ENCODE results near the gene DEFB125. TPM values are rescaled to one million over a fixed set of nuclear protein-coding genes. Genes with fewer than 3 reads are reported as not detected.
A peak's percentile ranks its signal among the peaks of the same experiment; 100 is the strongest.
"Not testable (repeated sequence)": the region's sequence is repeated elsewhere in the genome, so short reads cannot be mapped to it uniquely, and the experiment has no call there.

The DEFB125 gene
- polyA plus RNA-seq, 4 donors: not detected

DNA sequence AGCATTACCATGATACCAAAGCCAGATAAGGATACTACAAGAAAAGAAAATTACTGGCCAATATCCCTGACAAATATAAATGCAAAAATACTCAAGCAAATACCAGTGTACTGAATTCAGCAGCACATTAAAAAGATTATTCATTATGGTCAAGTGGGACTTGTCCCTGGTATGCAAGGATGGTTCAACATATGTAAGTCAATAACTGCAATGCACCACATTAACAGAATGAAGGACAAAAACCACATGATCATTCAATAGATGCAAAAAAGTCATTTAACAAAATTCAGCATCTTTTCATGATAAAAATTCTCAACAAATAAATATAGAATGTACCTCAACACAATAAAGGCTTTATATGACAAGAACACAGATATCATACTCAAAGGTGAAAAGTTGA is 9.1 kb upstream of the DEFB125 start:
- no peaks in the 10 kb centered on the region for H3K4me1 ChIP-seq (ENCODE audit: control insufficient read depth in 3 of 3, insufficient read depth in 2 of 3, low read depth in 1 of 3, low read length in 2 of 3)
- H3K27me3 ChIP-seq (ENCODE audit: control insufficient read depth in 3 of 3, insufficient read depth in 3 of 3, low read length in 3 of 3): peaks cover 0 to 7% (median 0%) of the 10 kb centered on the region in 3 donors
- FAIRE-seq: no peak

GRCh38 chr20:79565-79964 is 7.9 kb upstream of the DEFB125 start:
- no peak overlapping the region for H3K4me3 ChIP-seq (ENCODE audit: low read depth in 1 of 3, low read length in 3 of 3)
- H3K9me3 ChIP-seq (ENCODE audit: control insufficient read depth in 2 of 2, insufficient read depth in 1 of 2, low read depth in 1 of 2, low read length in 1 of 2): peaks cover 0 to 3% of the 10 kb centered on the region in 2 donors
- no peak overlapping the region for H3K27ac ChIP-seq (ENCODE audit: low read depth in 1 of 3, low read length in 2 of 3)
- WGBS, 3 donors: 34 to 59% (median 35%) methylated on average over 4 of the region's 4 CpGs
- H3K27me3 ChIP-seq (ENCODE audit: control insufficient read depth in 3 of 3, insufficient read depth in 3 of 3, low read length in 3 of 3): peaks cover 0 to 5% (median 0%) of the 10 kb centered on the region in 3 donors
- FAIRE-seq: no peak
- DNase-seq: peak in 1 of 2 donors; percentile 3
- no peaks in the 10 kb centered on the region for H3K4me1 ChIP-seq (ENCODE audit: control insufficient read depth in 3 of 3, insufficient read depth in 2 of 3, low read depth in 1 of 3, low read length in 2 of 3)
- H3K36me3 ChIP-seq (ENCODE audit: control insufficient read depth in 3 of 3, insufficient read depth in 2 of 3, low read depth in 1 of 3, low read length in 3 of 3): no peaks in the 10 kb centered on the region

More for the DNA sequence above, 9.1 kb upstream of the DEFB125 start:
- no peak overlapping the region for H3K4me3 ChIP-seq (ENCODE audit: low read depth in 1 of 3, low read length in 3 of 3)
- peaks cover 0 to 5% of the 10 kb centered on the region in 2 donors for H3K9me3 ChIP-seq (ENCODE audit: control insufficient read depth in 2 of 2, insufficient read depth in 1 of 2, low read depth in 1 of 2, low read length in 1 of 2)
- DNase-seq: no peak
- no peak overlapping the region for H3K27ac ChIP-seq (ENCODE audit: low read depth in 1 of 3, low read length in 2 of 3)
- no peaks in the 10 kb centered on the region for H3K36me3 ChIP-seq (ENCODE audit: control insufficient read depth in 3 of 3, insufficient read depth in 2 of 3, low read depth in 1 of 3, low read length in 3 of 3)

DNA sequence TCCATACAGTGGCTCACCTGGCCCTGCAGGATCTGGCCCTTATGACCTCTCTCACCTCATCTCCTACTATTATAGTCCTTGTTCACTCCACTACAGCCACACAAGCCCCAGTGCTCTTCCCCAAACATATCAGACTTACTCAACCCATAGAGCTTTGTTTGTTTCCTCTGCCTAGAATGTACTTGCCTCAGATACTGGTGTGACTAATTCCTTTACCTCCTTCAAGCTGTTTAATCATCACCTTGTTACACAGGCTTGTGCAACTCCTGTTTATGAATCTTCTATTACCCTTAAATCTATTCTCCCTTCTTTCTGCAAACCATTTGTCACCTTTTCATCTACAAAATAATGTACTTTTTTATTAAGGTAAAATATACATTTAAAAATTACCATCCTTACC is 3.2 kb downstream of the DEFB125 start:
- Histone ChIP-seq H3K4me3 (ENCODE audit: low read depth in 1 of 3, low read length in 3 of 3) (no peak overlapping the region), H3K36me3 (ENCODE audit: control insufficient read depth in 3 of 3, insufficient read depth in 2 of 3, low read depth in 1 of 3, low read length in 3 of 3) (no peaks in the 10 kb centered on the region), H3K27me3 (ENCODE audit: control insufficient read depth in 3 of 3, insufficient read depth in 3 of 3, low read length in 3 of 3) (peaks cover 0 to 2% (median 0%) of the 10 kb centered on the region in 3 donors), H3K27ac (ENCODE audit: low read depth in 1 of 3, low read length in 2 of 3) (no peak overlapping the region), H3K4me1 (ENCODE audit: control insufficient read depth in 3 of 3, insufficient read depth in 2 of 3, low read depth in 1 of 3, low read length in 2 of 3) (no peaks in the 10 kb centered on the region), H3K9me3 (ENCODE audit: control insufficient read depth in 2 of 2, insufficient read depth in 1 of 2, low read depth in 1 of 2, low read length in 1 of 2) (peaks cover 0 to 3% of the 10 kb centered on the region in 2 donors)
- no peak for DNase-seq
- FAIRE-seq: no peak

DNA sequence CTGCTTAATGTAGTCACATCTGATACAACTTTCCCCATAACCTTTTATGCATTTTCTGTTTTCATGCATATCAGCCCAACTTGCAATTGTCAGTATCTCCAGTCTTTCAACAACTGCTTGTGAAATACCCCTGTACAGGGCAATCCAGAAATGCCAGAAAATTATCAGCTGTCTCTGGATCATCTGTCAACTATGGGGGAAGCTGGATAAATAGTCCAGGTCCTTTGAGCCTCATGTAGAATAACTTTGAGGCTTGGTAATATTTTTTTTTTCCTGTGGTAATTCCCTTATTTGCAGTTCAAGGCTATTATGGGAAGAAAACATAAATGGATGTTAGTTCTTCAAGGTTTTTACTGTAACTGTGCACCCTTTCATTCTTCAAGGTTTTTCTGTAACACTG is 6.2 kb downstream of the DEFB125 start:
- Histone ChIP-seq H3K4me1 (ENCODE audit: control insufficient read depth in 3 of 3, insufficient read depth in 2 of 3, low read depth in 1 of 3, low read length in 2 of 3) (no peaks in the 10 kb centered on the region), H3K27me3 (ENCODE audit: control insufficient read depth in 3 of 3, insufficient read depth in 3 of 3, low read length in 3 of 3) (peaks cover 0 to 2% (median 0%) of the 10 kb centered on the region in 3 donors), H3K9me3 (ENCODE audit: control insufficient read depth in 2 of 2, insufficient read depth in 1 of 2, low read depth in 1 of 2, low read length in 1 of 2) (peaks cover 0 to 3% of the 10 kb centered on the region in 2 donors), H3K27ac (ENCODE audit: low read depth in 1 of 3, low read length in 2 of 3) (no peak overlapping the region), H3K36me3 (ENCODE audit: control insufficient read depth in 3 of 3, insufficient read depth in 2 of 3, low read depth in 1 of 3, low read length in 3 of 3) (no peaks in the 10 kb centered on the region), H3K4me3 (ENCODE audit: low read depth in 1 of 3, low read length in 3 of 3) (no peak overlapping the region)
- DNase-seq (no peak), FAIRE-seq (no peak)

GRCh38 chr20:95215-95614 is 7.7 kb downstream of the DEFB125 start:
- Histone ChIP-seq H3K4me1 (ENCODE audit: control insufficient read depth in 3 of 3, insufficient read depth in 2 of 3, low read depth in 1 of 3, low read length in 2 of 3) (no peaks in the 10 kb centered on the region), H3K4me3 (ENCODE audit: low read depth in 1 of 3, low read length in 3 of 3) (no peak overlapping the region), H3K27ac (ENCODE audit: low read depth in 1 of 3, low read length in 2 of 3) (no peak overlapping the region), H3K36me3 (ENCODE audit: control insufficient read depth in 3 of 3, insufficient read depth in 2 of 3, low read depth in 1 of 3, low read length in 3 of 3) (no peaks in the 10 kb centered on the region), H3K9me3 (ENCODE audit: control insufficient read depth in 2 of 2, insufficient read depth in 1 of 2, low read depth in 1 of 2, low read length in 1 of 2) (peaks cover 0 to 3% of the 10 kb centered on the region in 2 donors), H3K27me3 (ENCODE audit: control insufficient read depth in 3 of 3, insufficient read depth in 3 of 3, low read length in 3 of 3) (peaks cover 0 to 2% (median 0%) of the 10 kb centered on the region in 3 donors)
- DNase-seq (no peak), FAIRE-seq (no peak)
- WGBS, 3 donors: 70 to 83% (median 82%) methylated on average over 4 of the region's 4 CpGs

GRCh38 chr20:97691-98090 is 10.2 kb downstream of the DEFB125 start:
- H3K27ac ChIP-seq (ENCODE audit: low read depth in 1 of 3, low read length in 2 of 3); FAIRE-seq; H3K9me3 ChIP-seq (ENCODE audit: control insufficient read depth in 2 of 2, insufficient read depth in 1 of 2, low read depth in 1 of 2, low read length in 1 of 2); H3K4me3 ChIP-seq (ENCODE audit: low read depth in 1 of 3, low read length in 3 of 3); H3K27me3 ChIP-seq (ENCODE audit: control insufficient read depth in 3 of 3, insufficient read depth in 3 of 3, low read length in 3 of 3); H3K4me1 ChIP-seq (ENCODE audit: control insufficient read depth in 3 of 3, insufficient read depth in 2 of 3, low read depth in 1 of 3, low read length in 2 of 3); H3K36me3 ChIP-seq (ENCODE audit: control insufficient read depth in 3 of 3, insufficient read depth in 2 of 3, low read depth in 1 of 3, low read length in 3 of 3); DNase-seq: not testable (repeated sequence)
- 71 to 73% (median 73%) methylated on average over 5 of the region's 5 CpGs for WGBS, 3 donors

DNA sequence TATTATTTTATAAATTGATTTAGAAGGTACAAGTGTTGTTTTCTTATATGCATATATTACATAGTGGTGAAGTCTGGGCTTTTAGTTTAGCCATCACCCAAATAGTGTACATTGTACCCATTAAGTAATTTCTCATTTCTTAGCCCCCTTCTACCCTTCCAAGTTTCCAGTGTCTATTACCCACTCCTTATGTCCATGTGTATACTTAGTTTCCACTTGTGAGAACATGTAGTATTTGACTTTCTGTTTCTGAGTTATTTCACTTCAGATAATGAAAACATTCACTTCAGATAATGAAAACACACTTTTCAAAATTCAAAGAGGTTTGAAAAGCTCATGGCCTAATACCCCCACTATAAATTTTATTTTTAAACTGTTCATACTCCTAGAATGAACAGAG is 14.5 kb downstream of the DEFB125 start:
- no peak overlapping the region for H3K4me3 ChIP-seq (ENCODE audit: low read depth in 1 of 3, low read length in 3 of 3)
- no peaks in the 10 kb centered on the region for H3K4me1 ChIP-seq (ENCODE audit: control insufficient read depth in 3 of 3, insufficient read depth in 2 of 3, low read depth in 1 of 3, low read length in 2 of 3)
- H3K9me3 ChIP-seq (ENCODE audit: control insufficient read depth in 2 of 2, insufficient read depth in 1 of 2, low read depth in 1 of 2, low read length in 1 of 2): no peaks in the 10 kb centered on the region
- H3K36me3 ChIP-seq (ENCODE audit: control insufficient read depth in 3 of 3, insufficient read depth in 2 of 3, low read depth in 1 of 3, low read length in 3 of 3): no peaks in the 10 kb centered on the region
- FAIRE-seq (no peak), DNase-seq (no peak)
- H3K27me3 ChIP-seq (ENCODE audit: control insufficient read depth in 3 of 3, insufficient read depth in 3 of 3, low read length in 3 of 3): peaks cover 0 to 2% (median 0%) of the 10 kb centered on the region in 3 donors
- no peak overlapping the region for H3K27ac ChIP-seq (ENCODE audit: low read depth in 1 of 3, low read length in 2 of 3)

GRCh38 chr20:103456-103855 is 16.0 kb downstream of the DEFB125 start:
- 72 to 82% (median 76%) methylated on average over 4 to 5 of the region's 5 CpGs for WGBS, 3 donors
- no peak for FAIRE-seq

DNA sequence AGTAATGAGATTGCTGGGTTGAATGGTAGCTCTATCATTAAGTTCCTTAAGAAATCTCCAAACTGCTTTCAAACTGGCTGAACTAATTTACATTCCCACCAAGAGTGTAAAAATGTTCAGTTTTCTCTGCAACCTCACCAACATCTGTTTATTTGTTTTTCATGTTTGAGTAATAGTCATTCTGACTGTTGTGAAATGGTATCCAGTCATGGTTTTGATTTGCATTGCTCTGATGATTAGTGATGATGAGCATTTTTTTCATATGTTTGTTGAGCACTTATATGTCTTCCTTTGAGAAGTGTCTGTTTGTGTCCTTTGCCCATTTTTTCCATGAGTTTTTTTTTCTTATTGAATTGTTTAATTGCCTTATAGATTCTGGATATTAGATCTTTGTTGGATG is 24.9 kb downstream of the DEFB125 start:
- no peaks in the 10 kb centered on the region for H3K36me3 ChIP-seq (ENCODE audit: control insufficient read depth in 3 of 3, insufficient read depth in 2 of 3, low read depth in 1 of 3, low read length in 3 of 3)
- no peak overlapping the region for H3K27ac ChIP-seq (ENCODE audit: low read depth in 1 of 3, low read length in 2 of 3)
- no peaks in the 10 kb centered on the region for H3K4me1 ChIP-seq (ENCODE audit: control insufficient read depth in 3 of 3, insufficient read depth in 2 of 3, low read depth in 1 of 3, low read length in 2 of 3)
- DNase-seq: no peak
- no peaks in the 10 kb centered on the region for H3K27me3 ChIP-seq (ENCODE audit: control insufficient read depth in 3 of 3, insufficient read depth in 3 of 3, low read length in 3 of 3)
- peaks cover 0 to 4% of the 10 kb centered on the region in 2 donors for H3K9me3 ChIP-seq (ENCODE audit: control insufficient read depth in 2 of 2, insufficient read depth in 1 of 2, low read depth in 1 of 2, low read length in 1 of 2)
- FAIRE-seq: no peak
- no peak overlapping the region for H3K4me3 ChIP-seq (ENCODE audit: low read depth in 1 of 3, low read length in 3 of 3)

More at GRCh38 chr20:103456-103855, 16.0 kb downstream of the DEFB125 start:
- Histone ChIP-seq H3K27me3 (ENCODE audit: control insufficient read depth in 3 of 3, insufficient read depth in 3 of 3, low read length in 3 of 3) (peaks cover 0 to 2% (median 0%) of the 10 kb centered on the region in 3 donors), H3K4me3 (ENCODE audit: low read depth in 1 of 3, low read length in 3 of 3) (no peak overlapping the region), H3K36me3 (ENCODE audit: control insufficient read depth in 3 of 3, insufficient read depth in 2 of 3, low read depth in 1 of 3, low read length in 3 of 3) (no peaks in the 10 kb centered on the region), H3K9me3 (ENCODE audit: control insufficient read depth in 2 of 2, insufficient read depth in 1 of 2, low read depth in 1 of 2, low read length in 1 of 2) (no peaks in the 10 kb centered on the region), H3K4me1 (ENCODE audit: control insufficient read depth in 3 of 3, insufficient read depth in 2 of 3, low read depth in 1 of 3, low read length in 2 of 3) (no peaks in the 10 kb centered on the region), H3K27ac (ENCODE audit: low read depth in 1 of 3, low read length in 2 of 3) (no peak overlapping the region)
- no peak for DNase-seq

Data from small intestine (tissue), 7 donors.